ENCODE results near the gene ZFP1.

DNA sequence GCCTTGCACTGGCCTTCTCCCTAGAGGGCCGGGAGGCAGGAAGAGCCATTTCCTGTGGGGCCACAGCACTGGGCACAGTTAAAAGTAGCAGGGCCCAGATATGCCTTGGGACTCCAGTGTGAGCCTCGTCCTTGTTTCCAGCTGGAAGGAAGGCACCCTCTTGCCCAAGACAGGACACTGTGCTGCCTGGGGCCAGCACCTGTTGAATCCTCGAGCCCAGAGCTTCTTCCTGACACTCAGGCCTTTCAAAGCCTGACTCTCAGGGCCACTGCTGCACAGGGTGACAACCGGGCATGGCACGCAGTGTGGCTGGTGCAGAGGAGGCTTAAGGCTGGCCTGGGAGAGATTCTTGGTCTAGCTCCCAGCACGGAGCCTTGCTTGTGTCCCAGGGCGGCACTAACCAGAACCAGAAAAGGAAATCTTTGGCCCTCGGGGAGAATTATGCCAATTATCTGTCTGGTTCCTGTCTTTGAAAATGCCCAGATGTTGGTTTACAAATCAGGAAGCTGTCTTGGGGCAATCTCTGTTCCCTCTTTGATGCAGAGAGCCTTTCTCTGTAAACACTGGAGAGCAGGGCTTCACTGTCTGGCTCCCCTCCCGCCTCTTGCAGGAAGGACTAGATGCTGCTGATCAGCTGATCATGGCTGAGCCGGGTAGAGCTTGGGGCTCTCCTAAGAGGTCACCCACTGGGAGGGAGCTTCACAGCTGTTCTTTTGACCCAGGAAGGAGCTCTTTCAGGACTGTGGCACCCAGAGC, 42.8 kb upstream of the ZFP1 start:
- no peak for TF ChIP-seq CTCF (IDR thresholded peaks at IDR 0.05 in 8 of 11, conservative IDR thresholded peaks at IDR 0.05 in 3 of 11)
- TF ChIP-seq POLR2A (IDR thresholded peaks at IDR 0.05): no peak
- peak in 1 of 3 donors; percentile 6 for TF ChIP-seq POLR2AphosphoS5 (IDR thresholded peaks at IDR 0.05)
